ENCODE measurements around the gene MAGI1. TPM values are rescaled to one million over a fixed set of nuclear protein-coding genes. Genes with fewer than 3 reads are reported as not detected.

Gene MAGI1
- total and polyA plus RNA-seq, 2 experiments from 2014 or later, result 33.9 to 87.0 TPM

DNA sequence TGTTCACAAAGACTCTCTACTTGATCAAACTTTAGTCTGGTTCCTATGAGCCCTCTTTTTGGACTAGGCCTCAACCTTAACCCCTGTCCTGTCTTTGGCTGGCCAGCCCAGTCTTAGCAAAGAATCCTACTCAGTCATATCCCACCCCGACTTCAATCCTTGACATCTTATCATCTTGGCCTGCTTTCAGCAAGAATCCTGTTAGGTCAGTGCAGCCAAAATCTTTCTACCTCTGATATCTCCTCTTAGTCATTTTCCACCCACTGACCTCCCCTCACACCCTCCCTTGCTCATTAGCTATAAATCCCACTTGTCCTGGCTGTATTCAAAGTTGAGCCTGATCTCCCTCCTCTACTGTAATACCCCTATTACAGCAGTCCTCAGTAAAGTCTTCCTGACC is 286.1 kb downstream of the MAGI1 start:
- Histone ChIP-seq H3K4me1 (ENCODE audit: low read depth) (peaks cover 4% of the 10 kb centered on the region), H3K36me3 (no peaks in the 10 kb centered on the region), H3K27ac (no peak overlapping the region), H3K9me3 (ENCODE audit: low read depth) (no peaks in the 10 kb centered on the region), H3K27me3 (no peaks in the 10 kb centered on the region), H3K4me3 (no peak overlapping the region)
- no peak for DNase-seq (ENCODE audit: low read depth in 1 of 2, low spot score in 1 of 2)
- TF ChIP-seq, protein P1, sequence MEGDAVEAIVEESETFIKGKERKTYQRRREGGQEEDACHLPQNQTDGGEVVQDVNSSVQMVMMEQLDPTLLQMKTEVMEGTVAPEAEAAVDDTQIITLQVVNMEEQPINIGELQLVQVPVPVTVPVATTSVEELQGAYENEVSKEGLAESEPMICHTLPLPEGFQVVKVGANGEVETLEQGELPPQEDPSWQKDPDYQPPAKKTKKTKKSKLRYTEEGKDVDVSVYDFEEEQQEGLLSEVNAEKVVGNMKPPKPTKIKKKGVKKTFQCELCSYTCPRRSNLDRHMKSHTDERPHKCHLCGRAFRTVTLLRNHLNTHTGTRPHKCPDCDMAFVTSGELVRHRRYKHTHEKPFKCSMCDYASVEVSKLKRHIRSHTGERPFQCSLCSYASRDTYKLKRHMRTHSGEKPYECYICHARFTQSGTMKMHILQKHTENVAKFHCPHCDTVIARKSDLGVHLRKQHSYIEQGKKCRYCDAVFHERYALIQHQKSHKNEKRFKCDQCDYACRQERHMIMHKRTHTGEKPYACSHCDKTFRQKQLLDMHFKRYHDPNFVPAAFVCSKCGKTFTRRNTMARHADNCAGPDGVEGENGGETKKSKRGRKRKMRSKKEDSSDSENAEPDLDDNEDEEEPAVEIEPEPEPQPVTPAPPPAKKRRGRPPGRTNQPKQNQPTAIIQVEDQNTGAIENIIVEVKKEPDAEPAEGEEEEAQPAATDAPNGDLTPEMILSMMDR (IDR thresholded peaks at IDR 0.05; ENCODE audit: low read depth, low read length), result no peak

DNA sequence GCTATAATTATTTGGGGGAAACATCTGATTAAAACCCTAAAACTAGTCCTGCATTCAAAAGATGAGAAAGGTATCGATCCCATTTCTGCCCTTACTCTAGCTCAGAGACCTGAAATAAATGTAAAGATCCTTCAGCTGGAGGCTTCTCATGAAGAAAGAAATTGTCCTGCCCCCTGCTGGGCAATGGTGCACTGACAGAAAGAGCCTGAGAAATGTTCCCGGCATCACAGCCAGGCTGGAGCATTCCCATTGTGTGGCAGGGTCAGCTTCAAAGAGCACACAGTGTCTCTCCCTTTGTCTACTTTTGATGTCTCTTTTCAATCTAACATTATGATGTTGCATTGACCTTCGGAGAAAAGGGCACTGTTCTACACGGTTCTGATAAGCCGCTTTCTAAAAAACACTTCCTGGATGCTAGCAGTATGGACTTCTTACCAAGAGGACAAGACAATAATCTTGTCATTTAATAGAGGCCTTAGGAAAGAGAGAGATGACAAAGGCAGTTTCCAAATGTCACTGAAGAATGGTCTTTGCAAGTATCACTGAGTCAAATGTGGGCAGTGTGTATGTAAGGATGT is 287.5 kb downstream of the MAGI1 start:
- Histone ChIP-seq H3K9me3 (ENCODE audit: low read depth) (no peaks in the 10 kb centered on the region), H3K36me3 (no peaks in the 10 kb centered on the region), H3K4me1 (ENCODE audit: low read depth) (peaks cover 4% of the 10 kb centered on the region), H3K4me3 (no peak overlapping the region), H3K27ac (no peak overlapping the region), H3K27me3 (no peaks in the 10 kb centered on the region)
- TF ChIP-seq, protein P1 (IDR thresholded peaks at IDR 0.05; ENCODE audit: low read depth, low read length), result peak; percentile 80
- DNase-seq (ENCODE audit: low read depth in 1 of 2, low spot score in 1 of 2), result peak; percentile 47 to 79

DNA sequence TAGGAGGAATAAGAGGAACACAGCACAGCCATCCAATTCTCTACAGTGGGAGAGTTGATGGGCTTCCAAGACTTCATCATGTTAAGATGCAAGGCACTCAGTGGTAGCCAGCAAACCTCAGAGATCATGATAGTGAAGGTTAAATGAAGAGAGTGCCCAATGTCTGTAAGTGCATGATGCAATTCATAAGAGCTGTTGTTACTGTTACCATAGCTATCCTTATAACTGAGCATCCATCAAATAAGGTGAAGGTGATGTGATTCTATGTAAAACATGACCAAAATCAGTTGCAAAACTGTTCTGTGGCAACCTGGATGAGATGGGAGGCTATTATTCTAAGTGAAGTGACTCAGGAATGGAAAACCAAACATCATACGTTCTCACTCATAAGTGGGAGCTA is 289.7 kb downstream of the MAGI1 start:
- Histone ChIP-seq H3K4me3 (no peak overlapping the region), H3K4me1 (ENCODE audit: low read depth) (peaks cover 4% of the 10 kb centered on the region), H3K36me3 (no peaks in the 10 kb centered on the region), H3K27me3 (no peaks in the 10 kb centered on the region), H3K9me3 (ENCODE audit: low read depth) (no peaks in the 10 kb centered on the region), H3K27ac (no peak overlapping the region)
- peak in 1 of 2 donors; percentile 25 for DNase-seq (ENCODE audit: low read depth in 1 of 2, low spot score in 1 of 2)
- TF ChIP-seq, protein P1 (IDR thresholded peaks at IDR 0.05; ENCODE audit: low read depth, low read length), result no peak

DNA sequence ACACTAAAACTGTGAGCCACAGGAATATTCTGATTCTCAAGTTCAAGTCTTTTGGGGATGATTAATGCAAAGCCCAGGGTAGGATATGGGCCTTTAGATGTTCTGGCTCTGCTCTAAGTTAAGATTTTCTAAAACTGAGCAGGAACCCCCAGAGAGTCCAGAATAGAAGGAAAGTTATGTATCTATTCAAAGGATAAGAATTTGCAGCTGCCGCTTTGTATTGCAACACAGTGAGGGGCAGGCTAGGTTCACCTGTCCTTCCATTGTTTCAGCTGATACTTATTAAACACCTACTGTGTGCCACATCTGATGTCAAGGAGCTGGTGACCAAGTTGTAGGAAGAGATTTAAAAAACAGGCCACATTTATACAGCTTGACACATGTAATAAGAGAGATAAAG is 290.4 kb downstream of the MAGI1 start:
- Histone ChIP-seq H3K27ac (no peak overlapping the region), H3K9me3 (ENCODE audit: low read depth) (no peaks in the 10 kb centered on the region), H3K4me1 (ENCODE audit: low read depth) (peaks cover 4% of the 10 kb centered on the region), H3K27me3 (no peaks in the 10 kb centered on the region), H3K4me3 (no peak overlapping the region), H3K36me3 (no peaks in the 10 kb centered on the region)
- TF ChIP-seq, protein P1 (IDR thresholded peaks at IDR 0.05; ENCODE audit: low read depth, low read length), result no peak
- DNase-seq (ENCODE audit: low read depth in 1 of 2, low spot score in 1 of 2), result no peak

DNA sequence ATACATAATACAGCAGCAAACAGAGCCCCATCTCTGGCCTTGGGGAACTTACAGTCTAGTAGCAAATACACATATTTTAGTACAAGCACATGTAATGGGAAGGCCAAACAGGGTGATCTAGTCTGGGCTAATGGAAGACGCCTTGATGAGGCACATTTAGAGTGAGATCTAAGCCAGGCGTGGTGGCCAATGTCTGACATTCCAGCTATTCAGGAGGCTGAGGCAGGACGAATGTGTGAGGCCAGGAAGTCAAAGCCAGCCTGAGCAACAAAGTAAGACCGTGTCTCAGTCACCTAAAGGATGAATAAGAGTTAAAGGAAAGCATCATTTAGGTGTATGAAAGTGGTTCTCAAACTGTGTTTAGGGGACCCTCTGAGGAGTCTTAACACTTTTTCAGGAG is 291.9 kb downstream of the MAGI1 start:
- no peaks in the 10 kb centered on the region for H3K27me3 ChIP-seq
- H3K27ac ChIP-seq, result no peak overlapping the region
- H3K36me3 ChIP-seq, result no peaks in the 10 kb centered on the region
- peaks cover 4% of the 10 kb centered on the region for H3K4me1 ChIP-seq (ENCODE audit: low read depth)
- TF ChIP-seq, protein P1 (IDR thresholded peaks at IDR 0.05; ENCODE audit: low read depth, low read length), result no peak
- H3K9me3 ChIP-seq (ENCODE audit: low read depth), result no peaks in the 10 kb centered on the region
- no peak overlapping the region for H3K4me3 ChIP-seq
- no peak for DNase-seq (ENCODE audit: low read depth in 1 of 2, low spot score in 1 of 2)
